Measurements from ENCODE around the gene ZMAT3.
"Not testable (repeated sequence)": the region's sequence is repeated elsewhere in the genome, so short reads cannot be mapped to it uniquely, and the experiment has no call there.

ZMAT3 gene

DNA sequence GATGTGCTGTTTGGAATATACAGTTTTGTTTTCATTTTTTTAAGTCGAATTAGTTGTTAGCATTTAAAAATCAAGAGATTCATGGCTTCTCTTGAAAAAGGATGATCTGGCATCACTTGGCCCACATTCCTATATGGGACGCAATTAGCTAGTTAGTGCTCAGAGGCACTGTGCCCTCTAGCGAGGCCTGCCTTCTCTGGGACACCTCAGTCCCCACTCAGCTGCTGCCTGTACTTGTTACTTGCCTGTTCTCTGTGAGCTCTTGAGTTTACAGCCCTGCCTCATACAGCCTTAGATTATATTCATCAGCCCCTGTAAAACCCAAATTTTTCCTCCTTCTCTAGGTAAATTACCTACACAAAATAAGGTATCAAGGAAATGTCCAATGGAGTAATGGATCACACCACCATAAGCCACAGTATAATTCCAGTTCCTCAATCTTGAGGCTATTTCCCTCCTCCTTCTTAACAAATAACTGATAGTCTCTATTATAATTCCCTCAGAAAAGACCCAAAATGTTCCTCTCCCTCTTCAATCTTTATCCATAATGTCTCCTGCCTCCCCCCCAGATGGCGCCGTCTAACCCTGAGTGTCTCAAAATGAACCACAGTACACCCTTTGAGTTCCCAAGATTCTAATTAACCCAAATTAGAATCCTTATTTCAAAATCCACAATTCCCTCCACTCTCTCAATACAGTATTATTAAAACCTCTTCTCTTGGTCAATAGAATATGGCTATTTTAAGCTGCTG, 2.7 kb downstream of the ZMAT3 start:
- peak; percentile 24 for DNase-seq (ENCODE audit: low read depth)

DNA sequence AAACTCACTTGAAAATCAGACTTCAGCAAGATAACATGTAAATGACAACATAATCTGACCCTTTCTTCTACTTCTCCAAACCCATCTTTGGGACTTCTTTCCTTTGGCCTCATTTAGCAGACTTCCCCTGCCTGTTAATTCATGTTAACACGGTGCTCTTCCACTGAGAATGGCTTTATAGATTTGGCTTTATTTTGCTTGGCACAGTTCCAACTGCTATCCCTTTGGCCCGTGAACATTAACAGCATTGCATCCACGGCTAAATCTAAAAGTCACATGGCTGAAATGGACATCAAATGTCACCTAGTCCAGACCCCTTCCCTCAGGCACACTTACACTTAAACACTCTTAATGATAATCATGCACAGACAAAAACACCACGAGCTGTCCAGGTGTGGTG, 3.8 kb downstream of the ZMAT3 start:
- no peak for DNase-seq (ENCODE audit: low read depth)

DNA sequence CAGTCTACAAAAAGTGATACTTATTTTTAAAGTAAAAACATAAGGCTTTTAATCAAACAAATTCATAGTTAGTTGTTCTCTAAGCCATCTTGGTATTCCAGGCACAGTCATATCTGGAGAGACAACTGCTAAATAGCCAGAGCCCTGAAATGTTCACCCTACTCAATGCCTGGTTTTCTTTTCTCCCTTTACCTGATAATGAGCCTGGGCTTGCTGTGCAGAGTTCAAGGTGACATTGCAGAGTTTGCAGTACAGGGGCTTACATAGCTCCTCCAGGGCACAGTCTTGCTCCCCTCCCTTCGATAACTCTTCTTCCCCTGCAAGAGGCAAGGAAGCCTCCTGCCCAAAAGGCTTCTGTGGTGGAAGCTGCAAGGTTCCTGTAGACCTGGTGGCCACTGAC, 4.3 kb downstream of the ZMAT3 start:
- no peak for DNase-seq (ENCODE audit: low read depth)

DNA sequence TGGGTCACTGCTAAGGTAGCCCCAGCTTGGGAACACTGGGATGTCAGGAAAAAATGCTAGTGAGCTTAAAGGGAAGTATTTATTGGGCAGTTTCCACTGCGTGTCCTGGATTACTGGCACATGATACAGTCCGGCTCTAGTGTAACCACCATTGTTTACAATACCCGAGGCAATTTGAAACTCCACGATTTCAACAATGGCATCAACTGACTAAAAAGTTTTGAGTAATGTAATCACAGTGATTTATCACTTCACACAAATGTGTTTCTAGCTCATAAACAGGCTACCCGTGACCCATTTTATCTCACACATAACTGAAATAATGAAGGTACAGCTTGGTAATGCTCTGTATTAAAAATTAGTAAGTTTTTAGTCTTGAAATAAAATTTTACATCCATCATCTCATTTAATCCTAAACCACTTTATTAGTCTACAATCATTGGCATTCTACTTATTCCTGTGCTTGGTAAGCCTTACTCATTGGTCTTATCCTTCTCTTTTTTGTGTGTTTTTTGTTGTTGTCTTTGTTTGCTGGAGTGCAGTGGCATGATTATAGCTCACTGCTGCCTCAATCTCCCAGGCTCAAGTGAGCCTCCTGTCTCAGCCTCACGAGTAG, 7.6 kb downstream of the ZMAT3 start:
- DNase-seq (ENCODE audit: low read depth) = no peak

DNA sequence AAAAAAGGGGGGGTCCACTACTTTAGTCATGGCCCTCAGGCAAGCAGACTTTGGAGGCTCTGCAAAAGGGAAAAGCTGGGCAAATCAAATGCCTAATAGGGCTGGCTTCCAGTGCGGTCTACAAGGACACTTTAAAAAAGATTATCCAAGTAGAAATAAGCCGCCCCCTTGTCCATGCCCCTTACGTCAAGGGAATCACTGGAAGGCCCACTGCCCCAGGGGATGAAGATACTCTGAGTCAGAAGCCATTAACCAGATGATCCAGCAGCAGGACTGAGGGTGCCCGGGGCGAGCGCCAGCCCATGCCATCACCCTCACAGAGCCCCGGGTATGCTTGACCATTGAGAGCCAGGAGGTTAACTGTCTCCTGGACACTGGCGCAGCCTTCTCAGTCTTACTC, 15.3 kb downstream of the ZMAT3 start:
- DNase-seq (ENCODE audit: low read depth) = no peak

DNA sequence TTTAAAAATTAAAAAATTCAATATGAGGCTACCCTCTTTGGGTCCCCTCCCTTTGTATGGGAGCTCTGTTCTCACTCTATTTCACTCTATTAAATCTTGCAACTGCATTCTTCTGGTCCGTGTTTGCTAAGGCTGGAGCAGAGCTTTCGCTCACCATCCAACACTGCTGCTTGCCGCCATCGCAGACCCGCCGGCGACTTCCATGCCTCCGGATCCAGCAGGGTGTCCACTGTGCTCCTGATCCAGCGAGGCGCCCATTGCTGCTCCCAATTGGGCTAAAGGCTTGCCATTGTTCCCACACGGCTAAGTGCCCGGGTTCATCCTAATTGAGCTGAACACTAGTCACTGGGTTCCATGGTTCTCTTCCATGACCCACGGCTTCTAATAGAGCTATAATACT, 17.0 kb downstream of the ZMAT3 start:
- not testable (repeated sequence) for DNase-seq (ENCODE audit: low read depth)

DNA sequence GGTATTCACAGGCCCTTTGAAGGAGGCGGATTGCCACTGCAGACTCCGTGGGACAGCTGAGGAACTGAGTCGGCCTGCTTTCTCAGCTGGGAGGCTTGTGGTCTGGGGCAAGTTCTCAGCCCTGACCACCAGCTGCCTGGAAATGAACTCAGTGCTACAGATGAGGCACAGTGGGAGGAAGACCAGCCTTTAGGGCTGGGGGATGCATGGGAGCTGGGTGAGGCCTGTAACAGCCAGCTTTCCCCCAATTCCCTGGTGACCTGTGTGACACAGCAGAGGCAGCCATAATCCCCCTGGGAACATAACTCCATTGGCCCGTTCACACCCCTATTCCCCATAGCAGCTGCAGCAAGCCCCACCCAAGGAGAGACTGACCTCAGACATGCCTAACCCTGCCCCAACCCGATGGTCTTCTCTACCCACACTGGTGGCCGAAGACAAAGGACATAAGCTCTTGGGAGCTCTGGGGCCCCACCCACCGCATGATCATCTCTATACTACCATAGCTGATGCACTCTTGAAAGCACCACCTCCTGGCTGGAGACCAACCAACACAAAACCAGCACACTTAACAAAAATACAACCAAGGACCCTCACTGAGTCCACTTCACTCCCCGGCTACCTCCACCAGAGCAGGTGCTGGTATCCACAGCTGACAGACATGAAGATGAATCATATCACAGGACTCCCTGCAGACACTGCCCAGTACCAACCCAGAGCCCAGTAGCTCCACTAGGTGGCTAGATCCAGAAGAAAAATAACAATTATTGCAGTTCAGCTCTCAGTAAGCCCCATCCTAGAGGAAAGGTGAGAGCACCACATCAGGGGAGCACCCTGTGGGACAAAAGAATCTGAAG, 24.9 kb downstream of the ZMAT3 start:
- no peak for DNase-seq (ENCODE audit: low read depth)

DNA sequence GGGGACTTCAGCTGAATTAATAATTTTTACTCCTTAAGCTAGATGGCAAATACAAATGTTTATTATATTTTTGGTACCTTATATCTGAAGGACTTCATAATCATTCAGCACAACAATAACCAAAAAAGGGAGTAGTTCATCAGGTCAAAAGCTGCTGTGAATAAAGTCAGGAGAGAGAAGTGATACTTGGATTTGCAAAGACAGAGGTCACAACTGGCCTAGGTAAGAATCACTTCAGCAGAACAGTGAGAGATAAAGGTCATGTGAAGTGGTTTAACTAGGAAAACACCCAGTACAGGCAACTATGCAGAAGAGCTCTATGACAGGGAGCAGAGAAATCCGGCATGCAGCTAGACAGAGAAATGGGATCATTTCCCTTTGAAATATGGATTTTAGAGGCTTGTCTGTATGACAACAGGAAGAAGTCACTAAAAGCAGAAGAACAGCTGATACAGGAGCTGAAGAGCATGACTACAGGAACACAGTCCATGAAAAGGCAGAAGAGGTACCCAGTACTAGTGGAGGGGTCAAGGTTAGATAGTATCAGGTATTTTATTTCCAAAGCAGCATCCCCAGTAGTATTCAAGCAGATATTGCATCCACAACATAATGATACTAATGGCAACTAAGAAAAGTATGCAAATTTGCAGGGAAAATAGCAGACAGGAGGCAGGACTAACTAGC, 25.7 kb downstream of the ZMAT3 start:
- no peak for DNase-seq (ENCODE audit: low read depth)

DNA sequence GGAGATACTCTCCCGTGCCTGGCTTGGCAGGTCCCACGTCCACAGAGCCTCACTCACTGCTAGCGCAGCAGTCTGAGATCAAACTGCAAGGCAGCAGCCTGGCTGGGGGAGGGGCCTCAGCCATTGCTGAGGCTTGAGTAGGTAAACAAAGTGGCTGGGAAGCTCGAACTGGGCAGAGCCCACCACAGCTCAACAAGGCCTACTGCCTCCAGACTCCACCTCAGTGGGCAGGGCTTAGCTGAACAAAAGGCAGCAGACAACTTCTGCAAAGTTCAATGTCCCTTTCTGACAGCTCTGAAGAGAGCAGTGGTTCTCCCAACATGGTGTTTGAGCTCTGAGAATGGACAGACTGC, 32.7 kb downstream of the ZMAT3 start:
- DNase-seq (ENCODE audit: low read depth) = not testable (repeated sequence)

DNA sequence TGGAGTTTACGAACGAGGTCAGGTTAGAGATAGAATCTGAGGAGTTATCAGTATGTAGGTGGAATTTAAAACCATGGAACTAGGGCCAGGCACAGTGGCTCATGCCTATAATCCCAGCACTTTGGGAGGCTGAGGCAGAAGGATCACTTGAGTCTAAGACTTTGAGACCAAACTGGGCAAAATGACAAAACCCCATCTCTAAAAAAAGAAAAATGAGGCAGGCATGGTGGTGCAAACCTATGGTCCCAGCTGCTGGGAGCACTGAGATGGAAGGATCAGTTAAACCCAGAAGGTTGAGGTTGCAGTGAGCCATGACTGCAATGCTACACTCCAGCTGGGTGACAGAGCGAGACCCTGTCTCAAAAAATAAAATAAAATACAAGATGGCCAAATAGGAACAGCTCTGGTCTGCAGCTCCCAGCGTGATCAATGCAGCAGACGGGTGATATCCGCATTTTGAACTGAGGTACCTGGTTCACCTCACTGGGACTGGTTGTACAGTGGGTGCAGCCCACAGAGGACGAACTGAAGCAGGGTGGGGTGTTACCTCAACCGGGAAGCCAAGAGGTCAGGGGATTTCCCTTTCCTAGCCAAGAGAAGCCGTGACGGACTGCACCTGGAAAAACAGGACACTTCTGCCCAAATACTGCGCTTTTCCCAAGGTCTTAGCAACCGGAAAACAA, 33.3 kb downstream of the ZMAT3 start:
- DNase-seq (ENCODE audit: low read depth) = no peak

DNA sequence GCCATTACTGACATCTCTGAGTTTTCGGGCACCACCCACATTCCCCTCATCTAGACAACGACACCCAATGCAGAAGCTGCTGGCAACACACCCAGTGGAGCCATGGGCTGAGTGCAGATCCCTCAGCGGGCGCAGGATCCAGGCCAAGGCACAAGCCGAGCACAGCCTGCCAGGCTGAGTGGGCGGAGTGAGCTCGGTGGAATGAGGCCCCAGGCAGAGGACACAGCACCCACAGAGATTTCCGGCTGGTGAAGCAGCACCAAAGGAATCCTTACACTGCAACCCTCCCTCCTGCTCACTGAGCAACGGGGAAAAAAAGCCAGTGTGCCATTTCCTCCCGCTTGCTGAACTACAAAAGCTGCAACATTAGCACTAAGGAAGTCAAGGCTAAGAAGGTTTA, 34.3 kb downstream of the ZMAT3 start:
- peak; percentile 24 for DNase-seq (ENCODE audit: low read depth)

DNA sequence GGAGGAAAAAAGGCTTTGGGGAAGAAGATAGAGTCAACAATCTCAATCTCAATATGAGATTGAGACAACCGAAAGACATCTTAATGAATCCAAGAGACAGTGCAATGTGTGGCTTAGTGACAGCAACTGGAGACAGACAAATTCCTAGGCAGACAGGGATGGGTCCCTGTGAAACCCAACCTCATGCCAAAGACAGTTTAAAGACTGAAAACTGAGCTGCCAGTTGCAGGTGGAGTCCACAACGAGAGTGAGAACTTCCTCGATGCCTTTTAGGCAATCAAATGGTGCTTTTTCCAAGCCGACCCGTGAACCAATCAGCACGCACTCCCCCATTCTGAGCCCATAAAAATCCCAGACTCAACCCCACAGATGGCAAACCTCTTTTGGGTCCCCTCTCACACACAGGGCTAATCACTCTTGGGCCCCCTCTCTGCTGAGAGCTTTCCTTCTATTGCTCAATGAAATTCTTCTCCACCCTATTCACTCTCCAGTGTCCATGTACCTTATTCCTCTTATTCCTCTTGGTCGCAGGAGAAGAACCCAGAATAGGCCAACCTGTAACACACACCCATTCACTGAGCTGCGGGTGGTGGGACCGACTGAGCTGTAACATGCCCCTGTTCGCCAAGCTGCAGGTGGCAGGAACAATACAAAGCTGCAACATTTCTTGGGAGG, 34.8 kb downstream of the ZMAT3 start:
- DNase-seq (ENCODE audit: low read depth) = no peak

DNA sequence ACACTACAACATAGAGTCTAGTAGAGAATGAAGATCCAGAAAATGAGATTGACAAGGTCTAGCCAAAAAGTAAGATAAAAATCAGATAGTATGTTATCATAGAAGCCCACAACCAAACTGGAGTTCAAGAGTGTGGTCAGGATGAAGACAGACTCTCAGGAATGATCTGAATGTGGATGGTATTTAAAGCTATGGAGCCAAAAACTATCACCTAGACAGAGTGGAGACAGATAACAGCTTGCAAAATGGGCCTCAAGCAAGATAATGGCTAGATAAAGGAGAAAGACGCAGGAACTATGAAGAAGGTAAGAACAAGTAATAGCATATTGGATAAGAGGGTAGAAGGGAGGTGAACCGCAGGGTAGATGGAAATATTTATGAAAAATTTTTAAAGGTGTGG, 35.4 kb downstream of the ZMAT3 start:
- DNase-seq (ENCODE audit: low read depth) = no peak

DNA sequence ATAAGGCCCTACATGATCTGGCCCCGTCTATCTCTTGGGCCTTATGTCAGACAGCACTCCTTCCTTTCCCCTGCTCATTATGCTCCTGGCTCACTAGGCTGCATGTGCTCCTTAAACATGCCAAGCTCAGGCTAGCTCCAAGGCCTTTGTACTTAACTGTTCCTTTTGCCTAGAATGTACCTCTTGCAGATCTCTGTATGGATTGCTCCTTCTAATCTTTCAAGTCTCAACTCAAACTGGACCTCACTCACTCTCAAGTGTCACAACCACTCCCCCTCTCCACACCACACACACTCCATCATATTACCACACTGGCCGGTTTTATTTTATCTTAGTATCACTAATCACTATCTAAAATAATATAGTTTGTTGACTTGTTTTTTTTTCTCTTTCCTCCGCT, 36.4 kb downstream of the ZMAT3 start:
- no peak for DNase-seq (ENCODE audit: low read depth)

DNA sequence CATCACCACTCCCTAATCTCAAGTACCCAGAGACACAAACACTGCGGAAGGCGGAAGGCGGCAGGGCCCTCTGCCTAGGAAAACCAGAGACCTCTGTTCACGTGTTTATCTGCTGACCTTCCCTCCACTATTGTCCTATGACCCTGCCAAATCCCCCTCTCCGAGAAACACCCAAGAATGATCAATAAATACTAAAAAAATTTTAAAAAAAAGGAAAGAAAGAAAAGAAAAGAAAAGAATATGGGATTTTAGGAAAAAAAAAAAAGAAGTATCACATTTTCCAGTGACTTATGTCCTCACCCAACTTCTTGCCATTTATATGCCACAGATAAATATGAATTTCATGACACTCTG, 38.3 kb downstream of the ZMAT3 start:
- DNase-seq (ENCODE audit: low read depth) = not testable (repeated sequence)

DNA sequence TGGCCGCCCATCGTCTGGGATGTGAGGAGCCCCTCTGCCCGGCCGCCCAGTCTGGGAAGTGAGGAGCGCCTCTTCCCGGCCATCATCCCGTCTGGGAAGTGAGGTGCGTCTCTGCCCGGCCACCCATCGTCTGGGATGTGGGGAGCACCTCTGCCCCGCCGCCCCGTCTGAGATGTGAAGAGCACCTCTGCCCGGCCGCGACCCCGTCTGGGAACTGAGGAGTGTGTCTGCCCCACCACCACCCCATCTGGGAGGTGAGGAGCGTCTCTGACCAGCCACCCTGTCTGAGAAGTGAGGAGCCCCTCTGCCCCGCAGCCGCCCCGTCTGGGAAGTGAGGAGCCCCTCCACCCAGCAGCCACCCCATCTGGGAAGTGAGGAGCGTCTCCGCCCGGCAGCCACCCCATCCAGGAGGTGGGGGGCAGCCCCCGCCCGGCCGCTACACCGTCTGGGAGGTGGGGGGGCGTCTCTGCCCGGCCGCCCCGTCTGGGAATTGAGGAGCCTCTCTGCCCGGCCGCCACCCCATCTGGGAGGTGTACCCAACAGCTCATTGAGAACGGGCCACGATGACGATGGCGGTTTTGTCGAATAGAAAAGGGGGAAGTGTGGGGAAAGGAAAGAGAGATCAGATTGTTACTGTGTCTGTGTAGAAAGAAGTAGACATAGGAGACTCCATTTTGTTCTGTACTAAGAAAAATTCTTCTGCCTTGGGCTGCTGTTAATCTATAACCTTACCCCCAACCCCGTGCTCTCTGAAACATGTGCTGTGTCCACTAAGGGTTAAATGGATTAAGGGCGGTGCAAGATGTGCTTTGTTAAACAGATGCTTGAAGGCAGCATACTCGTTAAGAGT, 38.9 kb downstream of the ZMAT3 start:
- DNase-seq (ENCODE audit: low read depth) = not testable (repeated sequence)

DNA sequence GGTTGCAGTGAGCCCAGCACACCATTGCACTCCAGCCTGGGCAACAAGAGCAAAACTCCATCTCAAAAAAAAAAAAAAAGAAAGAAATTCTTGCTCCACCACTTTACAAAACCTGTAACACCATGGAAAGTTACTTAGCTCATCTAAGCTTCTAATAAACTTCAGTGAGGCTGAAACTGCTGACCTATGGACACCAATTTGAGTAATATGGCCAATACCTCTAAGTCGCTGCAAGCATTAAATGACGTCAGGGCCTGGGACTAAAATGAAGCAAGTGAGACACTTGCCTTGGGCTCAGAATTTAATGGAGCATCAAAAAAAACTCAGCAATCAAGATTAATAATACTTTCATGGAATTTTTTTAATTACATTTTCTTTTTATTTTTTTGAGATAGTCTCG, 42.5 kb downstream of the ZMAT3 start:
- no peak for DNase-seq (ENCODE audit: low read depth)

DNA sequence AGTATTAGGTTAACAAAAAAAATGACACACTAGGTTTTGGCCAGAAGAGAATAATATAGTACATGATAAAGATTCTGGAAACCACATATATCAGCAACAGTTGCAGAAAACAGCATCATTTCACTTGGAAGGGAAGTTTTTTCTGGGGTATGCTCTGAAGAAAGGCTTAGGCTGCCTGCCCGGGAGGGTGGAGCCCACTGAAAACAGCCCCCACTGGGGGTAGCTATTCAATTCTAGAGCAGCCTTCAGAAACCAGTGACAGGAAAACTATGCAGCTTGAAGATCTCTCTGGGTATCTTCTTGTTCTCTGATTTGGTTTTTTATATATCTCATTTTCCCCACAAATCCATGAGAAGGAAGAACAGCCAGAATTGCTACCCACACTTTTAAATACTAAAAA, 43.2 kb downstream of the ZMAT3 start:
- DNase-seq (ENCODE audit: low read depth) = no peak

DNA sequence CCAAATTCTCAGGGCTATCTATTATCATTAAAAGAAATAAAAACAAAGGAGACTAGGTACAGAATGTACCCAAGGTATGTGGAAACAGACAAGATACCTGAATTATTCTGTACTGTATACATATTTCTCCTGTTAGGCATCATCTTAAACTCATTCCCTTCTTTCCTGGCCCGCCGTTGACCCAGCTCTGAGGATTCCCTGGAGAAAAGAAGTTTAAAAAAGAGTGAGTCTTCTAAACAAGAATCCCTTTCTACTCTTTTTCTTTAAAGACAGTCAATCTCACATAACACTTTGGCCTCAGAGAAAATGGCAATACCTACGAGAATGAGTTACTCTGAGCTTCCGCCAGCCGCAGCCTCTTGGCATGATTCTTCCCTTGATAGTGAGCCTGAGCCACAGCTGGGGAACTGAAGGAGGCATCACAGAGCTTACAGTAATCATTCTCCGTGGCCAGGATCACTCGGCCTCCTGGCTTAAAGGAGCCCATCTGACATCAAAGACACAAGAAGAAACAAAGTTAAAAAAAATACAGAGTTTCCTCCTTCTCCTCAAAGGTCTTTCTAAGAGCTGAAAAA, 44.2 kb downstream of the ZMAT3 start:
- no peak for DNase-seq (ENCODE audit: low read depth)

DNA sequence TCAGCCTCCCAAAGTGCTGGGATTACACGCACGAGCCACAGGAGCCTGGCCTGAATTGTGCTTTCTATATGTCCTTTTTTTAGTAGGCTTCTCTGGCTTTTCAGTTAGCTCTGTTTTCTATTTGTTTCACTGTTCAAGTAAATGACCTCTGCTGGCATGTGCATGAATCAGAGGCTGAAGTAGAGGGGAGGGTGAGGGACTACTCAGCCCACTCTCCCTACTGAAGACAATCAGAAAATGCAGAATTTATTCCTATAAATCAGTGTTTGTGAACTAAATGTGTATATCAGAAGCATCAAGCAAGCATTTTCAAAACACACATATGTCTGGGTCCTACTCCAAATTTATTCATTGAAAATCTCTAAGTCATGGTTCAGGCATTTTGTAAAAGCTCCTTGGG, 45.0 kb downstream of the ZMAT3 start:
- DNase-seq (ENCODE audit: low read depth) = no peak

Measured in T follicular helper cell (primary cell).